Vagina (tissue), 2 donors: ENCODE measurements around the gene EEF1E1.
"Not testable (repeated sequence)": the region's sequence is repeated elsewhere in the genome, so short reads cannot be mapped to it uniquely, and the experiment has no call there.

Source experiments
- POLR2A ChIP-seq, 2 donors: fragments of 450-650 bp; IDR thresholded peaks; one replicate each; pipeline ENCODE4 v1.6.1; 2017; ENCODE audit warnings: antibody characterized with exemption in 2 of 2, mild to moderate bottlenecking in 2 of 2, moderate library complexity in 2 of 2
- TF ChIP-seq, protein P1 (sequence below), 3 experiments: fragments of 450-650 bp in 2 of 3; fragments of 200-600 bp in 1 of 3; sonication (generic) in 1 of 3; IDR thresholded peaks; one replicate each; pipeline ENCODE4 v1.5.1; 2017 to 2019; ENCODE audit warnings: antibody characterized with exemption in 3 of 3, mild to moderate bottlenecking in 2 of 3, moderate library complexity in 2 of 3

DNA sequence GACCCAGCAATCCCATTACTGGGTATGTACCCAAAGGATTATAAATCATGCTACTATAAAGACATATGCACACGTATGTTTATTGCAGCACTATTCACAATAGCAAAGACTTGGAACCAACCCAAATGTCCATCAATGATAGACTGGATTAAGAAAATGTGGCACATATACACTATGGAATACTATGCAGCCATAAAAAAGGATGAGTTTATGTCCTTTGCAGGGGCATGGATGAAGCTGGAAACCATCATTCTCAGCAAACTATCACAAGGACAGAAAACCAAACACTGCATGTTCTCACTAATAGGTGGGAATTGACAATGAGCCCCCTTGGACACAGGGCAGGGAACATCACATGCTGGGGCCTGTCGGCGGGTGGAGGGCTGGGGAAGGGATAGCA lies 68.2 kb downstream of the EEF1E1 start:
- not testable (repeated sequence) for TF ChIP-seq POLR2A (IDR thresholded peaks at IDR 0.05)
- TF ChIP-seq, protein P1, sequence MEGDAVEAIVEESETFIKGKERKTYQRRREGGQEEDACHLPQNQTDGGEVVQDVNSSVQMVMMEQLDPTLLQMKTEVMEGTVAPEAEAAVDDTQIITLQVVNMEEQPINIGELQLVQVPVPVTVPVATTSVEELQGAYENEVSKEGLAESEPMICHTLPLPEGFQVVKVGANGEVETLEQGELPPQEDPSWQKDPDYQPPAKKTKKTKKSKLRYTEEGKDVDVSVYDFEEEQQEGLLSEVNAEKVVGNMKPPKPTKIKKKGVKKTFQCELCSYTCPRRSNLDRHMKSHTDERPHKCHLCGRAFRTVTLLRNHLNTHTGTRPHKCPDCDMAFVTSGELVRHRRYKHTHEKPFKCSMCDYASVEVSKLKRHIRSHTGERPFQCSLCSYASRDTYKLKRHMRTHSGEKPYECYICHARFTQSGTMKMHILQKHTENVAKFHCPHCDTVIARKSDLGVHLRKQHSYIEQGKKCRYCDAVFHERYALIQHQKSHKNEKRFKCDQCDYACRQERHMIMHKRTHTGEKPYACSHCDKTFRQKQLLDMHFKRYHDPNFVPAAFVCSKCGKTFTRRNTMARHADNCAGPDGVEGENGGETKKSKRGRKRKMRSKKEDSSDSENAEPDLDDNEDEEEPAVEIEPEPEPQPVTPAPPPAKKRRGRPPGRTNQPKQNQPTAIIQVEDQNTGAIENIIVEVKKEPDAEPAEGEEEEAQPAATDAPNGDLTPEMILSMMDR (IDR thresholded peaks at IDR 0.05) = not testable (repeated sequence)
